IMR-90 (cell line): ENCODE measurements around the gene RAB26. TPM values are rescaled to one million over a fixed set of nuclear protein-coding genes. Genes with fewer than 3 reads are reported as not detected.
A peak's percentile ranks its signal among the peaks of the same experiment; 100 is the strongest.

Source experiments
- ATAC-seq: fragments of 200-7000 bp; cut with Tn5 transposase; 2 replicates; pipeline ENCODE4 v1.9.1; 2020; ENCODE audit warnings: low read depth, mild to moderate bottlenecking, moderate library complexity
- BruUV-seq: library from RNA; stranded (reverse); fragments of 400-500 nt; replicated peaks from 2 replicates; lab custom pipeline; 2021; lab: Mats Ljungman, UMichigan
- CTCF ChIA-PET: fragments of 300-600 bp; formaldehyde crosslinking; extraction: SDS; loops from one replicate; lab custom pipeline; 2021; ENCODE audit warnings: antibody characterized with exemption; lab: Yijun Ruan, JAX
- POLR2A ChIA-PET: fragments of 300-600 bp; sonication (Branson Sonifier 250); formaldehyde crosslinking; loops from one replicate; lab custom pipeline; 2022; ENCODE audit warnings: antibody characterized with exemption; ENCODE audit not compliant: unreplicated experiment; lab: Charles Lee
- DNase-seq: peaks from one replicate; pipeline ENCODE4 v3.0.0; 2013
- H2AFZ ChIP-seq: replicated peaks from 2 replicates; pipeline ENCODE3; 2013; ENCODE audit warnings: low read length, mild to moderate bottlenecking; ENCODE audit not compliant: poor library complexity
- H2AK5ac ChIP-seq: 2 replicates; pipeline ENCODE4 v1.6.1; 2013; ENCODE audit warnings: low read depth, low read length, inconsistent platforms
- H2AK9ac ChIP-seq: replicated peaks from 2 replicates; pipeline ENCODE3; 2013; ENCODE audit warnings: mild to moderate bottlenecking, low read depth, low read length, moderate library complexity; ENCODE audit not compliant: poor library complexity
- H2BK120ac ChIP-seq: 2 replicates; pipeline ENCODE4 v1.6.1; 2013; ENCODE audit warnings: low read depth, low read length, inconsistent platforms
- H2BK15ac ChIP-seq: 3 replicates; pipeline ENCODE4 v1.6.1; 2013; ENCODE audit warnings: low read depth, low read length, inconsistent platforms
- H2BK20ac ChIP-seq: 2 replicates; pipeline ENCODE4 v1.6.1; 2013; ENCODE audit warnings: low read depth, mild to moderate bottlenecking, inconsistent platforms, low read length, moderate library complexity
- H2BK5ac ChIP-seq: 2 replicates; pipeline ENCODE4 v1.6.1; 2013; ENCODE audit warnings: mild to moderate bottlenecking, low read depth, low read length, inconsistent platforms; ENCODE audit not compliant: poor library complexity, severe bottlenecking
- H3K14ac ChIP-seq: replicated peaks from 2 replicates; pipeline ENCODE4 v1.6.1; 2013; ENCODE audit warnings: low read depth, low read length, inconsistent platforms
- H3K18ac ChIP-seq: 2 replicates; pipeline ENCODE4 v1.6.1; 2013; ENCODE audit warnings: low read depth, low read length, control low read depth
- H3K23ac ChIP-seq: 2 replicates; pipeline ENCODE4 v1.6.1; 2013; ENCODE audit warnings: low read depth, low read length, inconsistent platforms
- H3K27ac ChIP-seq: 2 replicates; pipeline ENCODE4 v1.5.1; 2013; ENCODE audit warnings: mild to moderate bottlenecking, control low read depth, low read length; ENCODE audit not compliant: insufficient read depth
- H3K27me3 ChIP-seq: 2 replicates; pipeline ENCODE4 v1.6.1; 2013; ENCODE audit warnings: low read length; ENCODE audit not compliant: control insufficient read depth, insufficient read depth
- H3K36me3 ChIP-seq: 2 replicates; pipeline ENCODE4 v1.6.1; 2013; ENCODE audit warnings: low read length, mixed read lengths; ENCODE audit not compliant: control insufficient read depth, insufficient read depth
- H3K4ac ChIP-seq: 2 replicates; pipeline ENCODE4 v1.6.1; 2013; ENCODE audit warnings: low read depth, low read length, inconsistent platforms
- H3K4me1 ChIP-seq: 2 replicates; pipeline ENCODE4 v1.6.1; 2013; ENCODE audit warnings: low read length, mixed read lengths; ENCODE audit not compliant: control insufficient read depth, insufficient read depth
- H3K4me2 ChIP-seq: 2 replicates; pipeline ENCODE4 v1.6.1; 2013; ENCODE audit warnings: low read depth, mild to moderate bottlenecking, control low read depth, low read length, moderate library complexity
- H3K4me3 ChIP-seq: 2 replicates; pipeline ENCODE4 v1.5.1; 2013; ENCODE audit warnings: low read depth, mild to moderate bottlenecking, control low read depth, low read length, moderate library complexity; ENCODE audit not compliant: insufficient read depth
- H3K56ac ChIP-seq: 2 replicates; pipeline ENCODE4 v1.6.1; 2013; ENCODE audit warnings: low read length, inconsistent platforms; ENCODE audit not compliant: insufficient read depth; ENCODE audit errors: extremely low read depth
- H3K79me1 ChIP-seq, 2 experiments: 2 replicates each; pipeline ENCODE4 v1.6.1; 2013; ENCODE audit warnings: low read length in 2 of 2, inconsistent platforms in 1 of 2, low read depth in 1 of 2
- H3K9ac ChIP-seq: 2 replicates; pipeline ENCODE4 v1.6.1; 2013; ENCODE audit warnings: low read depth, low read length, control low read depth
- H3K9me1 ChIP-seq: 2 replicates; pipeline ENCODE4 v1.6.1; 2013; ENCODE audit warnings: low read length, inconsistent platforms; ENCODE audit not compliant: insufficient read depth
- H3K9me3 ChIP-seq: 2 replicates; pipeline ENCODE4 v1.6.1; 2013; ENCODE audit warnings: low read length; ENCODE audit not compliant: control insufficient read depth, insufficient read depth
- H4K20me1 ChIP-seq: 2 replicates; pipeline ENCODE4 v1.6.1; 2013; ENCODE audit warnings: low read length, inconsistent platforms; ENCODE audit not compliant: insufficient read depth
- H4K5ac ChIP-seq: 2 replicates; pipeline ENCODE4 v1.6.1; 2013; ENCODE audit warnings: mild to moderate bottlenecking, low read depth, low read length, control low read depth
- H4K8ac ChIP-seq, 2 experiments: 2 replicates each; pipeline ENCODE4 v1.6.1; 2013; ENCODE audit warnings: low read depth in 2 of 2, low read length in 2 of 2, control low read depth in 1 of 2, inconsistent platforms in 1 of 2
- H4K91ac ChIP-seq: 2 replicates; pipeline ENCODE4 v1.6.1; 2013; ENCODE audit warnings: low read depth, low read length, inconsistent platforms; ENCODE audit not compliant: insufficient read depth
- BHLHE40 ChIP-seq: fragments of 150-350 bp; IDR thresholded peaks from 2 replicates; pipeline ENCODE4 v1.6.1; 2016; ENCODE audit warnings: mild to moderate bottlenecking, low read depth, low read length
- CEBPB ChIP-seq: IDR thresholded peaks from 2 replicates; pipeline ENCODE4 v1.6.1; 2012; ENCODE audit warnings: low read depth, low read length, improper control_type of control experiment
- CHD1 ChIP-seq: IDR thresholded peaks from 2 replicates; pipeline ENCODE4 v1.6.1; 2012; ENCODE audit warnings: low read depth, low read length, improper control_type of control experiment
- ELK1 ChIP-seq: fragments of 150-350 bp; IDR thresholded peaks from 2 replicates; pipeline ENCODE4 v1.6.1; 2016; ENCODE audit warnings: low read depth, mild to moderate bottlenecking, low read length, moderate library complexity, borderline replicate concordance
- MAZ ChIP-seq: IDR thresholded peaks from 2 replicates; pipeline ENCODE4 v1.6.1; 2012; ENCODE audit warnings: low read depth, mild to moderate bottlenecking, low read length, improper control_type of control experiment, moderate library complexity, borderline replicate concordance
- MXI1 ChIP-seq: IDR thresholded peaks from 2 replicates; pipeline ENCODE4 v1.6.1; 2012; ENCODE audit warnings: low read depth, mild to moderate bottlenecking, low read length, moderate library complexity, borderline replicate concordance
- NFE2L2 ChIP-seq: fragments of 150-350 bp; IDR thresholded peaks from 2 replicates; pipeline ENCODE4 v1.6.1; 2016; ENCODE audit warnings: low read depth, mild to moderate bottlenecking, low read length
- POLR2A ChIP-seq: IDR thresholded peaks from 2 replicates; pipeline ENCODE4 v1.6.1; 2012; ENCODE audit warnings: mild to moderate bottlenecking, low read depth, low read length
- RCOR1 ChIP-seq: IDR thresholded peaks from 2 replicates; pipeline ENCODE4 v1.6.1; 2012; ENCODE audit warnings: mild to moderate bottlenecking, low read length, improper control_type of control experiment; ENCODE audit not compliant: insufficient replicate concordance
- RFX5 ChIP-seq: IDR thresholded peaks from 2 replicates; pipeline ENCODE4 v1.8.0; 2012; ENCODE audit warnings: low read depth, mild to moderate bottlenecking, low read length, moderate library complexity
- SMC3 ChIP-seq: fragments of 150-350 bp; IDR thresholded peaks from 2 replicates; pipeline ENCODE4 v1.6.1; 2016; ENCODE audit warnings: low read depth, mild to moderate bottlenecking, antibody characterized with exemption, low read length, moderate library complexity
- USF2 ChIP-seq: fragments of 150-350 bp; IDR thresholded peaks from 2 replicates; pipeline ENCODE4 v1.6.1; 2017; ENCODE audit warnings: mild to moderate bottlenecking, antibody characterized with exemption, low read length, low read depth
- WGBS, 2 experiments: methylation state at CpG; one replicate each; pipeline versions ENCODE4 v1.1.5 to v1.1.7; 2013; ENCODE audit warnings: missing lambda C conversion rate in 2 of 2; ENCODE audit not compliant: insufficient read length in 1 of 2; ENCODE audit errors: extremely low coverage in 2 of 2; 5-methylcytosine and 5-hydroxymethylcytosine counted together
- dilution Hi-C: fragments of 300-500 bp; cut with HindIII; formaldehyde crosslinking; loops from one replicate; pipeline ENCODE4 v1.14.3; 2018; ENCODE audit warnings: low sequenced_read_pairs; ENCODE audit not compliant: unreplicated experiment
- in situ Hi-C: fragments of 300-500 bp; cut with MboI; formaldehyde crosslinking; loops from 3 replicates; pipeline ENCODE4 v1.14.3; 2019; ENCODE audit warnings: low sequenced_read_pairs, inconsistent platforms, mixed read lengths
- intact Hi-C: fragments of 100-400 bp; cut with micrococcal nuclease; formaldehyde crosslinking; loops from 2 replicates; pipeline ENCODE4 v1.10.0; 2022
- polyA plus RNA-seq, 3 experiments: library from polyadenylated mRNA; depleted of rRNA; stranded (reverse); fragments of >200 nt; gene quantifications; 2 replicates each; pipeline ENCODE4 v1.2.3, GENCODE V29; 2012; ENCODE audit warnings: low replicate concordance in 1 of 3
- total RNA-seq: library from RNA; depleted of rRNA; stranded (reverse); fragments of >200 nt; gene quantifications from 2 replicates; pipeline ENCODE4 v1.2.3, GENCODE V29; 2012
- TF ChIP-seq, protein P1 (sequence below): conservative IDR thresholded peaks from 2 replicates; pipeline ENCODE4 v1.5.1; 2012; ENCODE audit warnings: mild to moderate bottlenecking, low read depth, low read length, improper control_type of control experiment

The RAB26 gene
- total and polyA plus RNA-seq, 2 of the 4 experiments (the other 2 are of a cell fraction): 1.1 to 4.5 TPM

DNA sequence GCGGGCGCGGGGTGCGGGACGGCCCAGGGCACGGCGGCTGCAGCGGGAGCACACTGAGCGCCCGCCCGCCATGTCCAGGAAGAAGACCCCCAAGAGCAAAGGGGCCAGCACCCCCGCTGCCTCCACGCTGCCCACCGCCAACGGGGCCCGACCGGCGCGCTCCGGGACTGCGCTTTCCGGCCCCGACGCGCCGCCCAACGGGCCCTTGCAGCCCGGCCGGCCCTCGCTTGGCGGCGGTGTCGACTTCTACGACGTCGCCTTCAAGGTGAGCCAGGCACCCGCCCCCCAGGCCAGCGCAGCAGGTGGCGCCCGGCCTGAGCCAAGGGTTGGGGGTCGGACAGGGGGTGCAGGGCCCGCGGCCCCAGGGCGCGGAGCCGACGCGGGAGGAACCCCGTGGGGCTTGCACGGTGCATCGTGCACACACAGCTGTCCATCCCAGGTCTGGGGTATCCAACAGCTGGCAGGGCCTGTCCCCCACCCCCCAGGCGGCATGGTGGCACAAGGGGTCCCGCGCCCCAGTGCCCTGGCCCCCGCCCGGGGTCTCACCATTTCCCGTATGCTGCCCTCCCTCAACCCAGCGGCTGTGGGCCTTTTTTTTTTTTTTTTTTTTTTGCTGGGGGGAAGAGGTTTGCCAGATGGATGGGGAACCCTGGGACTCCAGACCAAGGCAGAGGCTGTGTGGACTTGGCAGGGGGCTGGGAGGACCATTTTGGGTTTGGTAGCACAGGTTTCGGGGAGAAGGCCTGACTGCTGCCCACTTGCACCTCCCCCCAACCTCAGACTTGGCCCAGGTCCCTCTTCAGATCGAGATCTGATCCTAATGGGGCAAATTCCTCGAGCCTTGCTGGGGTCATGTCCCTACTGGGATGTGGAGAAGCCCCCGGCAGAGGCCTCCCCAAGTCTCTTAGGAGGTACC is 547 bp downstream of the RAB26 start:
- no peak overlapping the region; the same call in 1 of the 2 replicates for H3K4ac ChIP-seq
- H3K79me1 ChIP-seq: peaks cover 11 to 54% of the 10 kb centered on the region in 2 experiments; a peak in 3 of 4 replicates
- no peak overlapping the region for H3K14ac ChIP-seq
- H3K56ac ChIP-seq: no peak overlapping the region
- H3K4me2 ChIP-seq: peak overlapping the region; percentile 70
- H3K4me3 ChIP-seq: peak overlapping the region; percentile 49
- ChIA-PET POLR2A (no interaction called here), CTCF (no interaction called here)
- H2BK120ac ChIP-seq: no peak overlapping the region
- H3K9me1 ChIP-seq: peaks cover 10% of the 10 kb centered on the region
- H4K91ac ChIP-seq: no peak overlapping the region
- intact Hi-C loops: no loop called here
- 0% methylated on average over 14 of the region's 62 CpGs; no CpG with 5 or more reads in 1 of the 2 experiments for WGBS, 2 experiments
- no peaks in the 10 kb centered on the region for H3K9me3 ChIP-seq
- no TSS peak for BruUV-seq
- no peak for DNase-seq
- no peak overlapping the region for H4K5ac ChIP-seq
- peaks cover 26% of the 10 kb centered on the region for H3K36me3 ChIP-seq
- H2AK5ac ChIP-seq: no peak overlapping the region
- H4K8ac ChIP-seq: no peak overlapping the region
- H2BK15ac ChIP-seq: no peak overlapping the region
- H4K20me1 ChIP-seq: peaks cover 63% of the 10 kb centered on the region
- TF ChIP-seq CHD1 (no peak), RCOR1 (no peak), NFE2L2 (no peak), MXI1 (no peak), ELK1 (no peak), MAZ (0 out of 2 replicates have a peak, but pooled peaks have one; percentile 2), CEBPB (no peak), SMC3 (no peak), POLR2A (peak; percentile 17; the same call in 1 of the 2 replicates), BHLHE40 (no peak), USF2 (no peak), RFX5 (no peak)
- TF ChIP-seq, protein P1, sequence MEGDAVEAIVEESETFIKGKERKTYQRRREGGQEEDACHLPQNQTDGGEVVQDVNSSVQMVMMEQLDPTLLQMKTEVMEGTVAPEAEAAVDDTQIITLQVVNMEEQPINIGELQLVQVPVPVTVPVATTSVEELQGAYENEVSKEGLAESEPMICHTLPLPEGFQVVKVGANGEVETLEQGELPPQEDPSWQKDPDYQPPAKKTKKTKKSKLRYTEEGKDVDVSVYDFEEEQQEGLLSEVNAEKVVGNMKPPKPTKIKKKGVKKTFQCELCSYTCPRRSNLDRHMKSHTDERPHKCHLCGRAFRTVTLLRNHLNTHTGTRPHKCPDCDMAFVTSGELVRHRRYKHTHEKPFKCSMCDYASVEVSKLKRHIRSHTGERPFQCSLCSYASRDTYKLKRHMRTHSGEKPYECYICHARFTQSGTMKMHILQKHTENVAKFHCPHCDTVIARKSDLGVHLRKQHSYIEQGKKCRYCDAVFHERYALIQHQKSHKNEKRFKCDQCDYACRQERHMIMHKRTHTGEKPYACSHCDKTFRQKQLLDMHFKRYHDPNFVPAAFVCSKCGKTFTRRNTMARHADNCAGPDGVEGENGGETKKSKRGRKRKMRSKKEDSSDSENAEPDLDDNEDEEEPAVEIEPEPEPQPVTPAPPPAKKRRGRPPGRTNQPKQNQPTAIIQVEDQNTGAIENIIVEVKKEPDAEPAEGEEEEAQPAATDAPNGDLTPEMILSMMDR: no peak
- no peaks in the 10 kb centered on the region for H3K27me3 ChIP-seq
- no peak overlapping the region for H3K9ac ChIP-seq
- H3K18ac ChIP-seq: no peak overlapping the region
- peak overlapping the region; percentile 32; the same call in 1 of the 2 replicates for H3K23ac ChIP-seq
- H3K4me1 ChIP-seq: peaks cover 40% of the 10 kb centered on the region
- peak; percentile 17 for ATAC-seq
- H2BK5ac ChIP-seq: no peak overlapping the region
- H2AK9ac ChIP-seq: no peak overlapping the region
- H2AFZ ChIP-seq: peak overlapping the region; percentile 91
- dilution Hi-C loops: no loop called here
- H3K27ac ChIP-seq: no peak overlapping the region; the same call in 1 of the 2 replicates
- H2BK20ac ChIP-seq: no peak overlapping the region
- in situ Hi-C loops: no loop called here
